Measurements from ENCODE around the gene NR6A1. TPM values are rescaled to one million over a fixed set of nuclear protein-coding genes. Genes with fewer than 3 reads are reported as not detected.

The NR6A1 gene
- total and polyA plus RNA-seq, 2 of the 13 experiments (the other 11 are each of a cell fraction or from before 2014, with no cell fraction given), result 28.1 to 31.5 TPM

GRCh38 chr9:124733964-124734740, 37.0 kb downstream of the NR6A1 start (continued):
- TF ChIP-seq ZNF781 (CRISPR knock-in tag; IDR thresholded peaks at IDR 0.05; ENCODE audit: borderline replicate concordance, not compliant biosample characterization) (no peak), ZNF792 (CRISPR knock-in tag; IDR thresholded peaks at IDR 0.05) (peak; percentile 50; the same call in 1 of the 2 replicates), HNF1A (IDR thresholded peaks at IDR 0.05; ENCODE audit: low read depth) (no peak), HNF1A (CRISPR knock-in tag; IDR thresholded peaks at IDR 0.05; ENCODE audit: borderline replicate concordance) (peak; percentile 72; the same call in 1 of the 2 replicates), ZMYM3 (CRISPR knock-in tag; IDR thresholded peaks at IDR 0.05) (peak; percentile 76), ZNF331 (CRISPR knock-in tag; IDR thresholded peaks at IDR 0.05) (peak; percentile 60; the same call in 1 of the 2 replicates), ZBTB4 (CRISPR knock-in tag; IDR thresholded peaks at IDR 0.05; ENCODE audit: borderline replicate concordance) (0 out of 2 replicates have a peak, but pooled peaks have one; percentile 54), SOX5 (CRISPR knock-in tag; IDR thresholded peaks at IDR 0.05; ENCODE audit: borderline replicate concordance) (peak; percentile 96), CCDC6 (CRISPR knock-in tag; IDR thresholded peaks at IDR 0.05) (peak; percentile 35; the same call in 1 of the 2 replicates), KLF16 (CRISPR knock-in tag; IDR thresholded peaks at IDR 0.05) (peak in 1 of 2 experiments; percentile 23; a peak in 1 of 4 replicates), MTF1 (CRISPR knock-in tag; IDR thresholded peaks at IDR 0.05) (peak; percentile 98), SMARCC2 (IDR thresholded peaks at IDR 0.05) (no peak), ZNF414 (CRISPR knock-in tag; IDR thresholded peaks at IDR 0.05) (no peak), SIN3B (IDR thresholded peaks at IDR 0.05; ENCODE audit: low read length) (no peak), HMG20A (CRISPR knock-in tag; IDR thresholded peaks at IDR 0.05; ENCODE audit: borderline replicate concordance) (peak; percentile 66), ATF4 (CRISPR knock-in tag; IDR thresholded peaks at IDR 0.05) (0 out of 4 replicates have a peak, but pooled peaks of 1 of the 2 experiments have one; percentile 38), HMG20B (CRISPR knock-in tag; conservative IDR thresholded peaks at IDR 0.05) (0 out of 2 replicates have a peak, but pooled peaks have one; percentile 22), ZFP82 (CRISPR knock-in tag; IDR thresholded peaks at IDR 0.05; ENCODE audit: borderline replicate concordance) (no peak), RBAK (CRISPR knock-in tag; IDR thresholded peaks at IDR 0.05) (no peak)
